ENCODE results near the gene PIM3.

DNA sequence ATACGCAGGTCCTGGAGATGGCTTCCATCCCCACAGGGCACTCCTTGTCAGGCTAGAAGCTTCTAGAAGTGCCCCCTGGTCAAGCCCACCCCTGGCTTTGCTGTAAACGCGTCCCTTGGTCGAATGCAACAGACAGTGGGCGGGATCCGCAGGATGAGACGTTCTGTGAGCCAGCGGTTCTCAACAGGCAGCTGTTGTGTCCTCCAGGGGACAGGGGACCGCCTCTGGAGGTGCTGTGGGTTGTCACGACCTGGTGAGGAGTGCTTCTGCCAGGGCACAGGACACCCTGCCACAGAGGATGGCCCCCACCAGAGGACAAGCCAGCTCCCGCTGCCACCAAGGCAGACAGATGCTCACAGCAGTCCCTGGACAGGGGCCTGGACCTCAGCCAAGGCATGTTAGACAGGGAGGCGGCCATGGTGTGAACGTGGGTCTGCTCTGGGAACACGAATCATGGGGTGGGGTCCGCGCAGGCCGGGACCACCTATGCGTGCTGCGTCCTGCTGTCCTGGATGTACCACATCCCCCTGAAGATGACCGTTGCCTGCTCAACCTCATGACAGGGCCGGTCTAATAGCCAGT is 30.5 kb upstream of the PIM3 start:
- TF ChIP-seq EZH2phosphoT487 (IDR thresholded peaks at IDR 0.05; ENCODE audit: low read length): no peak
- no peak for TF ChIP-seq CTCF (IDR thresholded peaks at IDR 0.05; ENCODE audit: low read length)

All from MM.1S (cell line).